GM23338 (cell line): ENCODE data around the gene NRAS. TPM values are rescaled to one million over a fixed set of nuclear protein-coding genes. Genes with fewer than 3 reads are reported as not detected.

Experiments used
- ATAC-seq: fragments of 200-7000 bp; cut with Tn5 transposase; 3 replicates; pipeline ENCODE4 v1.9.1; 2020
- DNase-seq: peaks from one replicate; pipeline ENCODE4 v3.0.0-alpha.2; 2015; ENCODE audit warnings: low spot score
- H2AFZ ChIP-seq: fragments of 200-600 bp; sonication (generic); 2 replicates; pipeline ENCODE4 v1.8.0; 2016; ENCODE audit warnings: antibody characterized with exemption, mild to moderate bottlenecking, moderate library complexity
- H3F3A ChIP-seq: fragments of 200-600 bp; sonication (generic); replicated peaks from 2 replicates; pipeline ENCODE4 v1.8.0; 2017; ENCODE audit warnings: antibody characterized with exemption, mixed run types, low read depth
- H3K27ac ChIP-seq: fragments of 200-600 bp; sonication (generic); 2 replicates; pipeline ENCODE4 v1.6.1; 2016; ENCODE audit warnings: low read depth
- H3K27me3 ChIP-seq: fragments of 200-600 bp; sonication (generic); 2 replicates; pipeline ENCODE4 v1.8.0; 2016; ENCODE audit warnings: mild to moderate bottlenecking, mixed run types, moderate library complexity; ENCODE audit not compliant: insufficient read depth
- H3K36me3 ChIP-seq: fragments of 200-600 bp; sonication (generic); 2 replicates; pipeline ENCODE4 v1.8.0; 2016; ENCODE audit warnings: mild to moderate bottlenecking; ENCODE audit not compliant: insufficient read depth
- H3K4me1 ChIP-seq: fragments of 200-600 bp; sonication (generic); 2 replicates; pipeline ENCODE4 v1.8.0; 2016; ENCODE audit warnings: mild to moderate bottlenecking, moderate library complexity; ENCODE audit not compliant: insufficient read depth
- H3K4me2 ChIP-seq: fragments of 200-600 bp; sonication (generic); 2 replicates; pipeline ENCODE4 v1.7.1; 2017; ENCODE audit warnings: mixed run types
- H3K4me3 ChIP-seq: fragments of 200-600 bp; sonication (generic); 2 replicates; pipeline ENCODE4 v1.6.1; 2016; ENCODE audit warnings: mixed run types
- H3K79me2 ChIP-seq: fragments of 200-600 bp; sonication (generic); replicated peaks from 2 replicates; pipeline ENCODE4 v1.8.0; 2017; ENCODE audit warnings: mild to moderate bottlenecking; ENCODE audit not compliant: insufficient read depth
- H3K9me2 ChIP-seq: fragments of 200-600 bp; sonication (generic); 2 replicates; pipeline ENCODE4 v1.8.0; 2017; ENCODE audit not compliant: insufficient read depth
- H4K20me1 ChIP-seq: fragments of 200-600 bp; sonication (generic); replicated peaks from 2 replicates; pipeline ENCODE4 v1.8.0; 2017; ENCODE audit warnings: mild to moderate bottlenecking; ENCODE audit not compliant: insufficient read depth
- H3K27ac Mint-ChIP-seq: 2 replicates; pipeline ENCODE4 v1.8.0; 2020; ENCODE audit warnings: inconsistent platforms, mild to moderate bottlenecking, moderate library complexity, mixed read lengths
- H3K27me3 Mint-ChIP-seq: 3 replicates; pipeline ENCODE4 v1.8.0; 2022; ENCODE audit warnings: low read depth, mild to moderate bottlenecking, moderate library complexity, mixed read lengths, inconsistent platforms; ENCODE audit not compliant: insufficient read depth, poor library complexity
- H3K36me3 Mint-ChIP-seq: 3 replicates; pipeline ENCODE4 v1.8.0; 2021; ENCODE audit warnings: low read depth, mild to moderate bottlenecking, inconsistent platforms, moderate library complexity, mixed read lengths
- H3K4me1 Mint-ChIP-seq: 3 replicates; pipeline ENCODE4 v1.8.0; 2020; ENCODE audit warnings: mild to moderate bottlenecking, inconsistent platforms, mixed read lengths
- H3K4me3 Mint-ChIP-seq: 3 replicates; pipeline ENCODE4 v1.8.0; 2021; ENCODE audit warnings: moderate library complexity, mild to moderate bottlenecking, inconsistent platforms, mixed read lengths
- H3K9me3 Mint-ChIP-seq: 3 replicates; pipeline ENCODE4 v1.8.0; 2020; ENCODE audit warnings: moderate library complexity, mild to moderate bottlenecking, inconsistent platforms, mixed read lengths
- CREB1 ChIP-seq: fragments of 250-450 bp; sonication (Bioruptor Pico); IDR thresholded peaks from 2 replicates; pipeline ENCODE4 v1.5.0; 2020; ENCODE audit warnings: low read depth, mild to moderate bottlenecking, moderate library complexity
- ETS1 ChIP-seq: IDR thresholded peaks from 2 replicates; pipeline ENCODE4 v1.6.1; 2016; ENCODE audit warnings: antibody characterized with exemption
- EZH2 ChIP-seq: fragments of 200-600 bp; sonication (generic); IDR thresholded peaks from one replicate; pipeline ENCODE4 v1.8.0; 2017; ENCODE audit warnings: antibody characterized with exemption, mild to moderate bottlenecking, low read depth; ENCODE audit not compliant: unreplicated experiment
- NANOG ChIP-seq: IDR thresholded peaks from 2 replicates; pipeline ENCODE4 v1.6.1; 2016; ENCODE audit warnings: antibody characterized with exemption, borderline replicate concordance
- POLR2AphosphoS5 ChIP-seq: IDR thresholded peaks from 2 replicates; pipeline ENCODE4 v1.6.1; 2016; ENCODE audit warnings: antibody characterized with exemption, low read depth
- REST ChIP-seq: IDR thresholded peaks from one replicate; pipeline ENCODE4 v1.6.1; 2018; ENCODE audit warnings: antibody characterized with exemption; ENCODE audit not compliant: unreplicated experiment
- ZNF114 ChIP-seq: fragments of 250-450 bp; sonication (Bioruptor Pico); IDR thresholded peaks from 2 replicates; pipeline ENCODE4 v1.5.0; 2020; ENCODE audit warnings: mild to moderate bottlenecking, moderate library complexity
- ZNF331 ChIP-seq: fragments of 250-450 bp; sonication (Bioruptor Pico); IDR thresholded peaks from 2 replicates; pipeline ENCODE4 v1.5.0; 2020; ENCODE audit warnings: low read depth, mild to moderate bottlenecking, moderate library complexity
- ZNF462 ChIP-seq: fragments of 250-450 bp; sonication (Bioruptor Pico); IDR thresholded peaks from 2 replicates; pipeline ENCODE4 v1.5.0; 2020; ENCODE audit warnings: mild to moderate bottlenecking, moderate library complexity
- polyA plus RNA-seq: library from polyadenylated mRNA; unstranded; fragments of >200 nt; fragmentation: Nextera tagmentation; extraction: Ambion mirVana; gene quantifications from 2 replicates; pipeline ENCODE4 v1.2.1, GENCODE V29; 2016
- total RNA-seq: library from RNA; depleted of rRNA; stranded (reverse); fragments of >200 nt; shearing (Covaris generic); gene quantifications from 2 replicates; pipeline ENCODE4 v1.2.3, GENCODE V29; 2014

NRAS gene
- total and polyA plus RNA-seq, 2 experiments from 2014 or later: 22.3 to 83.2 TPM

- no peaks in the 10 kb centered on the region for H3K27me3 Mint-ChIP-seq
- no peaks in the 10 kb centered on the region for H3F3A ChIP-seq
- no peak overlapping the region for H2AFZ ChIP-seq
- H4K20me1 ChIP-seq: peaks cover 13% of the 10 kb centered on the region
- H3K27me3 ChIP-seq: no peaks in the 10 kb centered on the region
- H3K79me2 ChIP-seq: peaks cover 83% of the 10 kb centered on the region
- no peak overlapping the region for H3K27ac Mint-ChIP-seq
- DNase-seq (no peak), ATAC-seq (no peak)
- H3K27ac ChIP-seq: no peak overlapping the region
- H3K4me1 Mint-ChIP-seq: peaks cover 8% of the 10 kb centered on the region; the same call in 2 of the 3 replicates
- peaks cover 82% of the 10 kb centered on the region for H3K36me3 Mint-ChIP-seq
- TF ChIP-seq ZNF331 (CRISPR knock-in tag) (no peak), ETS1 (no peak), CREB1 (CRISPR knock-in tag) (no peak), ZNF462 (CRISPR knock-in tag) (no peak), REST (no peak), POLR2AphosphoS5 (no peak), NANOG (no peak), EZH2 (no peak), ZNF114 (no peak)
- no peaks in the 10 kb centered on the region for H3K9me2 ChIP-seq
- no peak overlapping the region for H3K4me2 ChIP-seq
- H3K4me3 ChIP-seq: no peak overlapping the region
- no peaks in the 10 kb centered on the region for H3K9me3 Mint-ChIP-seq
- H3K4me3 Mint-ChIP-seq: no peak overlapping the region
- peaks cover 59% of the 10 kb centered on the region for H3K36me3 ChIP-seq
- peaks cover 3% of the 10 kb centered on the region for H3K4me1 ChIP-seq
Measured at GRCh38 chr1:114737314-114737849, 20.8 kb upstream of the NRAS start.
